BLaER1 (cell line): ENCODE results near the gene VAMP3.

Experiments used
- H3K27ac ChIP-seq: shearing (Covaris generic); formaldehyde crosslinking; 2 replicates; pipeline ENCODE4 v1.8.1; 2022
- H3K27me3 ChIP-seq: shearing (Covaris generic); formaldehyde crosslinking; 2 replicates; pipeline ENCODE4 v1.8.1; 2022
- H3K36me3 ChIP-seq: shearing (Covaris generic); formaldehyde crosslinking; 2 replicates; pipeline ENCODE4 v1.8.1; 2022
- H3K4me1 ChIP-seq: shearing (Covaris generic); formaldehyde crosslinking; 2 replicates; pipeline ENCODE4 v1.8.1; 2022
- H3K4me2 ChIP-seq: shearing (Covaris generic); formaldehyde crosslinking; 2 replicates; pipeline ENCODE4 v1.8.1; 2022
- H3K4me3 ChIP-seq: shearing (Covaris generic); formaldehyde crosslinking; 2 replicates; pipeline ENCODE4 v1.8.1; 2022
- H3K9ac ChIP-seq: shearing (Covaris generic); formaldehyde crosslinking; 2 replicates; pipeline ENCODE4 v1.8.1; 2022
- H3K9me3 ChIP-seq: shearing (Covaris generic); formaldehyde crosslinking; 2 replicates; pipeline ENCODE4 v1.8.1; 2022
- H4K20me1 ChIP-seq: shearing (Covaris generic); formaldehyde crosslinking; 2 replicates; pipeline ENCODE4 v1.8.1; 2022
- Cebpa-rat ChIP-seq: shearing (Covaris generic); IDR thresholded peaks from 2 replicates; pipeline ENCODE4 v1.8.1; 2022

The VAMP3 gene

GRCh38 chr1:7743346-7743745 lies 27.8 kb upstream of the VAMP3 start:
- Histone ChIP-seq H3K9me3 (peaks cover 22% of the 10 kb centered on the region), H3K4me1 (peaks cover 43% of the 10 kb centered on the region), H3K4me2 (peak overlapping the region; percentile 63), H3K4me3 (no peak overlapping the region), H3K27me3 (no peaks in the 10 kb centered on the region), H3K27ac (no peak overlapping the region), H3K9ac (no peak overlapping the region), H3K36me3 (peaks cover 51% of the 10 kb centered on the region), H4K20me1 (no peaks in the 10 kb centered on the region)
- TF ChIP-seq Cebpa-rat: no peak

- Histone ChIP-seq H3K9ac (no peak overlapping the region), H3K27me3 (no peaks in the 10 kb centered on the region), H3K27ac (no peak overlapping the region), H3K4me2 (peak overlapping the region; percentile 1; the same call in 1 of the 2 replicates), H3K36me3 (peaks cover 45% of the 10 kb centered on the region), H3K9me3 (peaks cover 6% of the 10 kb centered on the region), H3K4me3 (no peak overlapping the region), H3K4me1 (peaks cover 49% of the 10 kb centered on the region), H4K20me1 (no peaks in the 10 kb centered on the region)
- TF ChIP-seq Cebpa-rat: no peak
Observed at GRCh38 chr1:7744882-7745281, 26.2 kb upstream of the VAMP3 start.

GRCh38 chr1:7745783-7746182 lies 25.3 kb upstream of the VAMP3 start:
- no peak overlapping the region for H3K4me3 ChIP-seq
- H3K27ac ChIP-seq: no peak overlapping the region
- H3K9me3 ChIP-seq: no peaks in the 10 kb centered on the region
- no peak overlapping the region for H3K9ac ChIP-seq
- peaks cover 45% of the 10 kb centered on the region; the same call in 1 of the 2 replicates for H3K36me3 ChIP-seq
- TF ChIP-seq Cebpa-rat: no peak
- H3K4me2 ChIP-seq: no peak overlapping the region
- H3K27me3 ChIP-seq: no peaks in the 10 kb centered on the region
- peaks cover 42% of the 10 kb centered on the region for H3K4me1 ChIP-seq
- H4K20me1 ChIP-seq: no peaks in the 10 kb centered on the region

GRCh38 chr1:7747605-7748004 lies 23.5 kb upstream of the VAMP3 start:
- Histone ChIP-seq H3K9me3 (no peaks in the 10 kb centered on the region), H3K27me3 (no peaks in the 10 kb centered on the region), H4K20me1 (no peaks in the 10 kb centered on the region)

GRCh38 chr1:7749126-7749525 lies 22.0 kb upstream of the VAMP3 start:
- no peak overlapping the region for H3K4me3 ChIP-seq
- H3K9ac ChIP-seq: no peak overlapping the region
- H3K27ac ChIP-seq: no peak overlapping the region
- peaks cover 50% of the 10 kb centered on the region for H3K36me3 ChIP-seq
- H4K20me1 ChIP-seq: no peaks in the 10 kb centered on the region
- TF ChIP-seq Cebpa-rat: no peak
- no peaks in the 10 kb centered on the region for H3K9me3 ChIP-seq
- peaks cover 29% of the 10 kb centered on the region for H3K4me1 ChIP-seq
- H3K27me3 ChIP-seq: no peaks in the 10 kb centered on the region
- H3K4me2 ChIP-seq: no peak overlapping the region

More at GRCh38 chr1:7747605-7748004, 23.5 kb upstream of the VAMP3 start:
- Histone ChIP-seq H3K4me1 (peaks cover 31% of the 10 kb centered on the region), H3K36me3 (peaks cover 50% of the 10 kb centered on the region), H3K4me3 (no peak overlapping the region), H3K9ac (no peak overlapping the region), H3K27ac (no peak overlapping the region), H3K4me2 (no peak overlapping the region)
- no peak for TF ChIP-seq Cebpa-rat

- no peaks in the 10 kb centered on the region for H3K27me3 ChIP-seq
- no peak overlapping the region for H3K4me2 ChIP-seq
- peaks cover 23% of the 10 kb centered on the region for H3K4me1 ChIP-seq
- H4K20me1 ChIP-seq: no peaks in the 10 kb centered on the region
- TF ChIP-seq Cebpa-rat: no peak
- H3K9ac ChIP-seq: no peak overlapping the region
- peaks cover 35% of the 10 kb centered on the region for H3K36me3 ChIP-seq
- H3K27ac ChIP-seq: no peak overlapping the region
- H3K9me3 ChIP-seq: no peaks in the 10 kb centered on the region
- no peak overlapping the region for H3K4me3 ChIP-seq
Observed at GRCh38 chr1:7751174-7751573, 19.9 kb upstream of the VAMP3 start.

- Histone ChIP-seq H3K27me3 (no peaks in the 10 kb centered on the region), H3K9me3 (no peaks in the 10 kb centered on the region), H3K4me1 (peaks cover 27% of the 10 kb centered on the region), H3K9ac (no peak overlapping the region), H3K36me3 (peaks cover 25% of the 10 kb centered on the region), H3K27ac (no peak overlapping the region), H4K20me1 (no peaks in the 10 kb centered on the region), H3K4me2 (peak overlapping the region; percentile 7; the same call in 1 of the 2 replicates), H3K4me3 (no peak overlapping the region)
- no peak for TF ChIP-seq Cebpa-rat
Observed at GRCh38 chr1:7752512-7753417, 18.3 kb upstream of the VAMP3 start.

GRCh38 chr1:7753641-7754040 lies 17.5 kb upstream of the VAMP3 start:
- peaks cover 16% of the 10 kb centered on the region for H3K36me3 ChIP-seq
- H3K27me3 ChIP-seq: no peaks in the 10 kb centered on the region
- peak overlapping the region; percentile 18; the same call in 1 of the 2 replicates for H3K4me2 ChIP-seq
- no peaks in the 10 kb centered on the region for H3K9me3 ChIP-seq
- TF ChIP-seq Cebpa-rat: no peak
- no peaks in the 10 kb centered on the region for H4K20me1 ChIP-seq
- no peak overlapping the region for H3K4me3 ChIP-seq
- no peak overlapping the region for H3K27ac ChIP-seq
- peaks cover 24% of the 10 kb centered on the region for H3K4me1 ChIP-seq
- H3K9ac ChIP-seq: no peak overlapping the region

- Histone ChIP-seq H3K36me3 (peaks cover 14% of the 10 kb centered on the region), H3K27me3 (no peaks in the 10 kb centered on the region), H3K9me3 (no peaks in the 10 kb centered on the region), H3K9ac (no peak overlapping the region), H3K27ac (no peak overlapping the region), H3K4me1 (peaks cover 21% of the 10 kb centered on the region), H3K4me3 (no peak overlapping the region), H3K4me2 (no peak overlapping the region), H4K20me1 (no peaks in the 10 kb centered on the region)
- no peak for TF ChIP-seq Cebpa-rat
Observed at GRCh38 chr1:7754234-7754633, 16.9 kb upstream of the VAMP3 start.

GRCh38 chr1:7755448-7755847 lies 15.6 kb upstream of the VAMP3 start:
- H3K9me3 ChIP-seq: no peaks in the 10 kb centered on the region
- H3K4me1 ChIP-seq: peaks cover 21% of the 10 kb centered on the region
- H4K20me1 ChIP-seq: no peaks in the 10 kb centered on the region
- H3K27ac ChIP-seq: no peak overlapping the region
- H3K4me2 ChIP-seq: 0 out of 2 replicates have a peak overlapping the region, but pooled peaks have one; percentile 6
- no peaks in the 10 kb centered on the region for H3K27me3 ChIP-seq
- no peak overlapping the region for H3K4me3 ChIP-seq
- no peak overlapping the region for H3K9ac ChIP-seq
- peaks cover 5% of the 10 kb centered on the region for H3K36me3 ChIP-seq
- no peak for TF ChIP-seq Cebpa-rat
